ES-I3 (cell line): Measurements from ENCODE around the gene TMEM220.

Experiments used
- H3K36me3 ChIP-seq: 2 replicates; pipeline ENCODE4 v1.6.1; 2013; ENCODE audit warnings: mild to moderate bottlenecking, low read length, control low read depth, moderate library complexity; ENCODE audit not compliant: insufficient read depth
- H3K4me1 ChIP-seq: 2 replicates; pipeline ENCODE4 v1.6.1; 2013; ENCODE audit warnings: mild to moderate bottlenecking, control low read depth, low read length; ENCODE audit not compliant: insufficient read depth
- H3K9ac ChIP-seq: 2 replicates; pipeline ENCODE4 v1.6.1; 2013; ENCODE audit warnings: low read depth, mild to moderate bottlenecking, low read length, moderate library complexity
- H3K9me3 ChIP-seq: 2 replicates; pipeline ENCODE4 v1.6.1; 2013; ENCODE audit warnings: mild to moderate bottlenecking, low read length, moderate library complexity; ENCODE audit not compliant: control insufficient read depth, insufficient read depth

Gene TMEM220

GRCh38 chr17:10762037-10762436, 32.2 kb upstream of the TMEM220 start:
- Histone ChIP-seq H3K9me3 (no peaks in the 10 kb centered on the region), H3K4me1 (no peaks in the 10 kb centered on the region), H3K9ac (no peak overlapping the region), H3K36me3 (no peaks in the 10 kb centered on the region)

GRCh38 chr17:10761281-10761680, 31.5 kb upstream of the TMEM220 start:
- Histone ChIP-seq H3K4me1 (peaks cover 3% of the 10 kb centered on the region; the same call in 1 of the 2 replicates), H3K9ac (no peak overlapping the region), H3K9me3 (no peaks in the 10 kb centered on the region), H3K36me3 (no peaks in the 10 kb centered on the region)

GRCh38 chr17:10758062-10758461, 28.2 kb upstream of the TMEM220 start:
- Histone ChIP-seq H3K9me3 (no peaks in the 10 kb centered on the region), H3K9ac (no peak overlapping the region), H3K4me1 (peaks cover 12% of the 10 kb centered on the region), H3K36me3 (no peaks in the 10 kb centered on the region)

DNA sequence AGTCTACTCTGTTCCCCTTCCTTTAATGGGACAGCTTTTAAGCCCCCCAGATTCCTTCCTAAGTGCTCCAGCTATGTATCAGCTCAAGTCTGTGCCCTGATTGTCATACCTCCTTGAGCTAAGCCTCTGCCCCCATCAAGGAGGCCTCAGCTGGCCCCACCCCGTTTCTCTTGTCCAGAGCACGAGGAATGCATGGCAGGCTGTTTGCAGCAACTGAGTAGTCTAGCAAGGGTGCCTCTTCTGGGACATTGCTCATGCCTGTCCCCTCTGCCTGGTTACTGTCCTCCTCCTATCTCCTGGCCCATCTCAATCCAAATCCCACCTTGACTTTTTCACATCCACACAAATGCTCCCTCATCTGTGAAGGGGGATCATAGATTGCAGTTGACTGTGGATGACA, 27.8 kb upstream of the TMEM220 start:
- Histone ChIP-seq H3K36me3 (no peaks in the 10 kb centered on the region), H3K9ac (no peak overlapping the region), H3K9me3 (no peaks in the 10 kb centered on the region), H3K4me1 (peaks cover 12% of the 10 kb centered on the region)

DNA sequence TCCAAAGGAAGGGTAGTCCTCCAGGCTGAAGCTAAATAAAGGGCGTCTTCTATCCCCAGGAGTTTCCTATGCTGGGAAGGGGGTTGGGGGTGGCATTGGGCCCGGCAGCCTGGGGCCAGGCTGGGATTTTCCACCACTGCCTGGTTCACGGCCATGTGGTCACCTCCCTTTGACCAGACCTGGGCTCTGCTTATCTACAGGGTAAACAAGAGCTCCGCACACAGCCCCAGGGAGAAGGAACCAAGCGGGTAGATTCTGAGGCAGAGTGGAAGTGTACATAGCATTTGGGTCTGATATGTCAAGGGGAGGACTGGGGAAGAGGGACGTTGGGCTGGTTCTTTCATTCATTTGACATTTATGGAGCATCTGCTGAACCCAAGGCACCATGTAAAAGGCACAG, 27.2 kb upstream of the TMEM220 start:
- H3K9ac ChIP-seq: no peak overlapping the region
- H3K36me3 ChIP-seq: no peaks in the 10 kb centered on the region
- H3K9me3 ChIP-seq: no peaks in the 10 kb centered on the region
- peaks cover 12% of the 10 kb centered on the region for H3K4me1 ChIP-seq

GRCh38 chr17:10756619-10757018, 26.8 kb upstream of the TMEM220 start:
- Histone ChIP-seq H3K4me1 (peaks cover 12% of the 10 kb centered on the region), H3K9me3 (no peaks in the 10 kb centered on the region), H3K9ac (no peak overlapping the region), H3K36me3 (no peaks in the 10 kb centered on the region)

DNA sequence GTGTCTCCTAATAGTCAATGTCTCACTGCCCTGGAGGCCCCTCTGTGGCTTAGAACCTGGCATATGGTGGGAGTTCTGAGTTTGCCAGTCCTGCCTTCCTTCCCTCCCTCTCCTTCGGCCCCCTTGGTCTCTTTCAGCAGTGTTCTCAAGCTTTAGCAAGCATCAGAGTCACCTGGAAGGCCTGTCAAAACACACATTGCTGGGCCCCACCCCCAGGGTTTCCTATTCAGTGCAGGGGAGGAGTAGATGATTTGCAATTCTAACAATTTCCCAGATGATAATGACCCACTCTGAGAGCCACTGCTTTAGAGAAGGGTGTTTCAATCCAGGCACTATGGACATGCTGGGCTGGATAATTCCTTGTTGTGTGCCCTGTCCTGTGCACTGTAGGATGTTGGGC, 26.4 kb upstream of the TMEM220 start:
- Histone ChIP-seq H3K9ac (no peak overlapping the region), H3K4me1 (peaks cover 12% of the 10 kb centered on the region), H3K9me3 (no peaks in the 10 kb centered on the region), H3K36me3 (no peaks in the 10 kb centered on the region)

DNA sequence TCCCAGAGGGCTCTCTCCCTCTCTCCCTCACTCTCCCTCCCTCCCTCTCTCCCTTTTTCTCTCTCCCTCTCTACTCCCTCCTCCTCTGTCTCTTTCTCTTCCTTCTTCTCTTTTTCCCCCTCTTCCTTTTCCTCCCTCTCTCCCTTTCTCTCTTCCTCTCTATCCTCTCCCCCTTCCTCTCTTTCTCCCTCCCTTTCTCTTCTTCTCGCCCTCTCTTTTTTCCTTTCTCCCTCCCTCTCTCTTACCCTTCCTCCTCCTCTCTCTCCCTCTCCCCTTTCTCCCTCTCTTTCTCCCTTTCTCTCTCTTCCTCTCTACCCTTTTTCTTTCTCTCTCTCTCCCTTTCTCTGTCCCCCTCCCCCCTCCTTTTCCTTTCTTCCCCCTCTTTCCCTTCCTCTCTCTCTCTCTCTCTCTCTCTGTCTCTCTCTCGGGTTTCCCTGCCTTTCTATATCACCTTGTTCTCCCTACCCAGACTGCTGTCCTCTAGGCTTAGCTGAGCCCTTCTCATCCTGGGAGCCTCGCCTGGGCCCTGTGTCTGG, 25.8 kb upstream of the TMEM220 start:
- H3K36me3 ChIP-seq: no peaks in the 10 kb centered on the region
- no peaks in the 10 kb centered on the region for H3K9me3 ChIP-seq
- H3K9ac ChIP-seq: peak overlapping the region; percentile 43; the same call in 1 of the 2 replicates
- H3K4me1 ChIP-seq: peaks cover 12% of the 10 kb centered on the region

- peak overlapping the region; percentile 43 for H3K9ac ChIP-seq
- peaks cover 12% of the 10 kb centered on the region for H3K4me1 ChIP-seq
- H3K9me3 ChIP-seq: no peaks in the 10 kb centered on the region
- no peaks in the 10 kb centered on the region for H3K36me3 ChIP-seq
Observed at GRCh38 chr17:10754861-10755591, 25.2 kb upstream of the TMEM220 start.

DNA sequence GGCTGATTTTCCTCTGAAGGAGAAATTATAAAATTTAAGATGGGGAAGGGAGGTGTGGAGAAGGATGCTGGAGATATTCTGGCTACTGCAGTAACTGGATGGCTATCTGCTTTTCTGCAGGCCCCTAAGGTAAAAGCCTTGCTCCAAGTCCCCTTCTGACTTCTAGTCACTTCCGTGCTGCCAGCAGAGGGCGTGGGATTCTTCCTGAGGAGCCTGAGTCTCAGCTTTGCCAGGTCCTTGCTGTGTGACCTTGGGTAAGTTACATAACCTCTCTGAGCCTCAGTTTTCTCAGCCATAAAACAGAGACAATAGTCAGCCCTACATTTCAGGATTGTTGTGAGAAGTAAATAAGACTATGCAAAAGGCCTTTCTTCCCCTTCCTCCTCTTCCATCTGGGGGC, 24.3 kb upstream of the TMEM220 start:
- no peaks in the 10 kb centered on the region for H3K36me3 ChIP-seq
- H3K9ac ChIP-seq: no peak overlapping the region
- H3K4me1 ChIP-seq: peaks cover 13% of the 10 kb centered on the region
- H3K9me3 ChIP-seq: no peaks in the 10 kb centered on the region

GRCh38 chr17:10752696-10753095, 22.9 kb upstream of the TMEM220 start:
- H3K9ac ChIP-seq: no peak overlapping the region
- H3K9me3 ChIP-seq: no peaks in the 10 kb centered on the region
- no peaks in the 10 kb centered on the region for H3K36me3 ChIP-seq
- H3K4me1 ChIP-seq: peaks cover 26% of the 10 kb centered on the region

- Histone ChIP-seq H3K9ac (no peak overlapping the region), H3K36me3 (no peaks in the 10 kb centered on the region), H3K4me1 (peaks cover 25% of the 10 kb centered on the region), H3K9me3 (no peaks in the 10 kb centered on the region)
Observed at GRCh38 chr17:10751563-10751962, 21.7 kb upstream of the TMEM220 start.

GRCh38 chr17:10750210-10750609, 20.4 kb upstream of the TMEM220 start:
- no peaks in the 10 kb centered on the region for H3K9me3 ChIP-seq
- H3K4me1 ChIP-seq: peaks cover 14% of the 10 kb centered on the region; the same call in 1 of the 2 replicates
- no peak overlapping the region for H3K9ac ChIP-seq
- no peaks in the 10 kb centered on the region for H3K36me3 ChIP-seq

GRCh38 chr17:10748531-10749181, 18.8 kb upstream of the TMEM220 start:
- peaks cover 14% of the 10 kb centered on the region; the same call in 1 of the 2 replicates for H3K4me1 ChIP-seq

DNA sequence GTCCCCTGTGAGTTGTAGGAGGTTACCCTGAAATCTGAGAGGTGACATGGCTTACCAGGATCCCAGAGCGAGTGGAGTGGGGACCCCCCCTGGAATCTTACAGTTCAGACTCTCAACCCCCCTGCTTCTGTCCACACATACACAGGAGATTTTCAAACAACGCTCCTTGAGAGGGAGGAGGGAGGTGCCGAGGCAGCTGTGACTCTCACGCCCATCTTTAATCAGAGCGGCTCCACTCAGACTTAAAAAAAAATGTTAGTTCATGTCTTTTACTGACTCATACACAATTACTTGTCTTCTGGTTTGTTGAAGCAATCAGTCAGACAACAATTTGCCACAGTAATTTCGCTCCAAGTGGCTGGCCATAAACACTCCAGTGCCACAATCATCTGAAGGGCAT, 15.4 kb upstream of the TMEM220 start:
- H3K9me3 ChIP-seq: no peaks in the 10 kb centered on the region
- no peak overlapping the region for H3K9ac ChIP-seq
- H3K36me3 ChIP-seq: no peaks in the 10 kb centered on the region
- H3K4me1 ChIP-seq: peaks cover 14% of the 10 kb centered on the region; the same call in 1 of the 2 replicates

More at GRCh38 chr17:10748531-10749181, 18.8 kb upstream of the TMEM220 start:
- Histone ChIP-seq H3K9me3 (no peaks in the 10 kb centered on the region), H3K9ac (no peak overlapping the region), H3K36me3 (no peaks in the 10 kb centered on the region)
